HG03565 (cell line): ENCODE data around the gene MPHOSPH9.

Source experiments
- ATAC-seq: cut with Tn5 transposase; IDR thresholded peaks from one replicate; pipeline ENCODE4 v1.9.1; 2021; ENCODE audit warnings: mild to moderate bottlenecking, moderate library complexity; ENCODE audit not compliant: unreplicated experiment

Gene MPHOSPH9

DNA sequence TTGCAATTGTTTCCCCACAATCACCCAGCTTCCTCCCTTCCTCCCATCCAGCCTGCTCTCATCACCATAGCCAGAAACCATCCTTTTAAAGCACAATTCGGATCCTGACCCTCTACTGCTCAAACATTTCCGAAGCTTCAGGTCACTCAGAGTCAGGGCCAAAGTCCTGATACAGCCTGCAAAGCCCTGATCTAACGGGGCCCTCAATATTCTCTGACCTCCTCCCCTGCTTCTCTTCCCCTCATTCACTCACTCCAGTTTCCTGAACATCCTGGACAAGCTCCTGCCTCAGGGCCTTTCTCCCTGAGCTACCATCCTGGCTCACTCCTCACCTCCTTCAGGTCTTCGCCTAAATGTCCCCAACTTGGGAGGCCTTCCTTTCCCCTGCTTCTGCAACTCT is 128.1 kb downstream of the MPHOSPH9 start:
- ATAC-seq = no peak
